Measurements from ENCODE around the gene PRPF31.
A peak's percentile ranks its signal among the peaks of the same experiment; 100 is the strongest.

PRPF31 gene

GRCh38 chr19:54107876-54108490, 7.6 kb upstream of the PRPF31 start:
- DNase-seq, result no peak

GRCh38 chr19:54108496-54108895, 7.1 kb upstream of the PRPF31 start:
- DNase-seq, result no peak

- DNase-seq, result no peak
Measured at GRCh38 chr19:54109651-54110050, 5.9 kb upstream of the PRPF31 start.

GRCh38 chr19:54114340-54115108, 1.0 kb upstream of the PRPF31 start:
- no peak for DNase-seq

GRCh38 chr19:54121259-54121658, 5.7 kb downstream of the PRPF31 start:
- no peak for DNase-seq

GRCh38 chr19:54123682-54124081, 8.1 kb downstream of the PRPF31 start:
- no peak for DNase-seq

GRCh38 chr19:54124393-54124792, 8.8 kb downstream of the PRPF31 start:
- DNase-seq, result no peak

GRCh38 chr19:54125713-54126112, 10.2 kb downstream of the PRPF31 start:
- no peak for DNase-seq

GRCh38 chr19:54127688-54128440, 12.3 kb downstream of the PRPF31 start:
- no peak for DNase-seq

GRCh38 chr19:54128441-54128725, 12.8 kb downstream of the PRPF31 start:
- DNase-seq, result no peak

- no peak for DNase-seq
Measured at GRCh38 chr19:54128796-54129616, 13.5 kb downstream of the PRPF31 start.

GRCh38 chr19:54129617-54129996, 14.1 kb downstream of the PRPF31 start:
- DNase-seq, result no peak

- peak; percentile 45 for DNase-seq
Measured at GRCh38 chr19:54133312-54133956, 17.9 kb downstream of the PRPF31 start.

GRCh38 chr19:54133957-54134590, 18.5 kb downstream of the PRPF31 start:
- DNase-seq, result no peak

GRCh38 chr19:54136086-54136863, 20.7 kb downstream of the PRPF31 start:
- no peak for DNase-seq

- DNase-seq, result peak; percentile 100
Measured at GRCh38 chr19:54136864-54137698, 21.5 kb downstream of the PRPF31 start.

- no peak for DNase-seq
Measured at GRCh38 chr19:54137699-54138488, 22.3 kb downstream of the PRPF31 start, which contains the start of gene CNOT3. CNOT3 (plus strand) TSS chr19:54137762; CDS start chr19:54142979, 5,217 bp downstream.

- DNase-seq, result no peak
Measured at GRCh38 chr19:54138489-54139256, 23.1 kb downstream of the PRPF31 start.

- peak; percentile 39 for DNase-seq
Measured at GRCh38 chr19:54141356-54141755, 25.8 kb downstream of the PRPF31 start.

Data from fibroblast of upper back skin (primary cell).